IMR-90 (cell line): Measurements from ENCODE around the gene HSPG2.

Experiments used
- BHLHE40 ChIP-seq: fragments of 150-350 bp; IDR thresholded peaks from 2 replicates; pipeline ENCODE4 v1.6.1; 2016; ENCODE audit warnings: mild to moderate bottlenecking, low read depth, low read length
- CEBPB ChIP-seq: IDR thresholded peaks from 2 replicates; pipeline ENCODE4 v1.6.1; 2012; ENCODE audit warnings: low read depth, low read length, improper control_type of control experiment
- CHD1 ChIP-seq: IDR thresholded peaks from 2 replicates; pipeline ENCODE4 v1.6.1; 2012; ENCODE audit warnings: low read depth, low read length, improper control_type of control experiment
- MAFK ChIP-seq: IDR thresholded peaks from 2 replicates; pipeline ENCODE4 v1.6.1; 2012; ENCODE audit warnings: low read depth, low read length, improper control_type of control experiment
- MAZ ChIP-seq: IDR thresholded peaks from 2 replicates; pipeline ENCODE4 v1.6.1; 2012; ENCODE audit warnings: low read depth, mild to moderate bottlenecking, low read length, improper control_type of control experiment, moderate library complexity, borderline replicate concordance
- MXI1 ChIP-seq: IDR thresholded peaks from 2 replicates; pipeline ENCODE4 v1.6.1; 2012; ENCODE audit warnings: low read depth, mild to moderate bottlenecking, low read length, moderate library complexity, borderline replicate concordance
- POLR2A ChIP-seq: IDR thresholded peaks from 2 replicates; pipeline ENCODE4 v1.6.1; 2012; ENCODE audit warnings: mild to moderate bottlenecking, low read depth, low read length
- RAD21 ChIP-seq: IDR thresholded peaks from 2 replicates; pipeline ENCODE4 v1.6.1; 2012; ENCODE audit warnings: low read length, improper control_type of control experiment
- RCOR1 ChIP-seq: IDR thresholded peaks from 2 replicates; pipeline ENCODE4 v1.6.1; 2012; ENCODE audit warnings: mild to moderate bottlenecking, low read length, improper control_type of control experiment; ENCODE audit not compliant: insufficient replicate concordance
- RFX5 ChIP-seq: IDR thresholded peaks from 2 replicates; pipeline ENCODE4 v1.8.0; 2012; ENCODE audit warnings: low read depth, mild to moderate bottlenecking, low read length, moderate library complexity
- SMC3 ChIP-seq: fragments of 150-350 bp; IDR thresholded peaks from 2 replicates; pipeline ENCODE4 v1.6.1; 2016; ENCODE audit warnings: low read depth, mild to moderate bottlenecking, antibody characterized with exemption, low read length, moderate library complexity
- TF ChIP-seq, protein P1 (sequence below): conservative IDR thresholded peaks from 2 replicates; pipeline ENCODE4 v1.5.1; 2012; ENCODE audit warnings: mild to moderate bottlenecking, low read depth, low read length, improper control_type of control experiment
- TF ChIP-seq, protein P2 (sequence below): fragments of 150-350 bp; IDR thresholded peaks from 2 replicates; pipeline ENCODE4 v1.6.1; 2017; ENCODE audit warnings: mild to moderate bottlenecking, antibody characterized with exemption, low read length, low read depth

DNA sequence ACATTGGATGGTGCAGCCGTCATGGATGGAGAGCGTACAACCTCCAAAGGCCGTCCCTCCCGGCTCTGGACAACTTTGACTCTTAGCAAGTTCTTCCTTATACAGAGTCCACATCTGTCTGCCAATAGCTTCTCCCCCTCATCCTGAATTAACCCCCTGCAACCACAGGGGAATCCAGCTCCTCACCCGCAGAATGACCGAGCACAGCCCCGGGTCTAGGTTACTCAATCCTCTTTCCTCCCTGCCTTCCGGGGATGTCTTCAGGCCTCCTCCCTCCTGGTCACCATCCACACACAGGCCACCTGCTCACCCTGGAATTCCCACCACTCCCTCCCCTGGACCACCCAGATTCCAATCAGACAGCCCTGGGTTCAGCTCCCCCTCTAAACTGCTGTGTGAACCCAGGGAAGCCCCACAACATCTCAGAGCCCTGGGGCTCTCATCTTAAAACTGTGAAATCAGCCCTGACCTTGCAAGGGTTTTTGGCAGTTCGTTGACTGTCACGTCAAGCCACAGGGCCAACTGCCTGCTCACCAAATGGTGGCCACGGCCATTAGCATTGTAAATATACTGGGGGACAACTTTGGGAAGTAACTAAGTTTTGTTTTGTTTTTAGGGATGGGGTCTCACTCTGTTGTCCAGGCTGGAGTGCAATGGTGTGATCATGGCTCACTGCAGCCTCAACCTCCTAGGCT lies 54.2 kb downstream of the HSPG2 start:
- no peak for TF ChIP-seq POLR2A
- no peak for TF ChIP-seq BHLHE40
- TF ChIP-seq, protein P1, sequence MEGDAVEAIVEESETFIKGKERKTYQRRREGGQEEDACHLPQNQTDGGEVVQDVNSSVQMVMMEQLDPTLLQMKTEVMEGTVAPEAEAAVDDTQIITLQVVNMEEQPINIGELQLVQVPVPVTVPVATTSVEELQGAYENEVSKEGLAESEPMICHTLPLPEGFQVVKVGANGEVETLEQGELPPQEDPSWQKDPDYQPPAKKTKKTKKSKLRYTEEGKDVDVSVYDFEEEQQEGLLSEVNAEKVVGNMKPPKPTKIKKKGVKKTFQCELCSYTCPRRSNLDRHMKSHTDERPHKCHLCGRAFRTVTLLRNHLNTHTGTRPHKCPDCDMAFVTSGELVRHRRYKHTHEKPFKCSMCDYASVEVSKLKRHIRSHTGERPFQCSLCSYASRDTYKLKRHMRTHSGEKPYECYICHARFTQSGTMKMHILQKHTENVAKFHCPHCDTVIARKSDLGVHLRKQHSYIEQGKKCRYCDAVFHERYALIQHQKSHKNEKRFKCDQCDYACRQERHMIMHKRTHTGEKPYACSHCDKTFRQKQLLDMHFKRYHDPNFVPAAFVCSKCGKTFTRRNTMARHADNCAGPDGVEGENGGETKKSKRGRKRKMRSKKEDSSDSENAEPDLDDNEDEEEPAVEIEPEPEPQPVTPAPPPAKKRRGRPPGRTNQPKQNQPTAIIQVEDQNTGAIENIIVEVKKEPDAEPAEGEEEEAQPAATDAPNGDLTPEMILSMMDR = no peak
- TF ChIP-seq MAFK = no peak
- no peak for TF ChIP-seq RCOR1
- TF ChIP-seq RFX5 = no peak
- TF ChIP-seq, protein P2, sequence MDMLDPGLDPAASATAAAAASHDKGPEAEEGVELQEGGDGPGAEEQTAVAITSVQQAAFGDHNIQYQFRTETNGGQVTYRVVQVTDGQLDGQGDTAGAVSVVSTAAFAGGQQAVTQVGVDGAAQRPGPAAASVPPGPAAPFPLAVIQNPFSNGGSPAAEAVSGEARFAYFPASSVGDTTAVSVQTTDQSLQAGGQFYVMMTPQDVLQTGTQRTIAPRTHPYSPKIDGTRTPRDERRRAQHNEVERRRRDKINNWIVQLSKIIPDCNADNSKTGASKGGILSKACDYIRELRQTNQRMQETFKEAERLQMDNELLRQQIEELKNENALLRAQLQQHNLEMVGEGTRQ = no peak
- no peak for TF ChIP-seq RAD21
- TF ChIP-seq MXI1 = no peak
- no peak for TF ChIP-seq CEBPB
- TF ChIP-seq SMC3 = no peak
- no peak for TF ChIP-seq CHD1
- TF ChIP-seq MAZ = no peak
